CD14-positive monocyte (primary cell): ENCODE data around the gene JHY. TPM values are rescaled to one million over a fixed set of nuclear protein-coding genes. Genes with fewer than 3 reads are reported as not detected.

Source experiments
- DNase-seq, 3 donors: peaks; one replicate each; pipeline ENCODE4 v3.0.0-alpha.2; 2011 to 2022
- H2AFZ ChIP-seq: 2 replicates; pipeline ENCODE4 v1.6.0; 2012; ENCODE audit warnings: mild to moderate bottlenecking, low read depth, low read length, inconsistent platforms; ENCODE audit not compliant: insufficient read depth, poor library complexity, severe bottlenecking
- H3K27ac ChIP-seq, 2 donors: 1 replicate in 1 of 2; 2 replicates in 1 of 2; pipeline ENCODE4 v1.5.1; 2012 to 2013; ENCODE audit warnings: low read length in 2 of 2, control low read depth in 1 of 2, inconsistent platforms in 1 of 2, low read depth in 1 of 2, mild to moderate bottlenecking in 1 of 2
- H3K27me3 ChIP-seq, 2 donors: one replicate each; pipeline versions ENCODE4 v1.6.0 to v1.6.1; 2011 to 2013; ENCODE audit warnings: low read length in 2 of 2; ENCODE audit not compliant: control insufficient read depth in 2 of 2, insufficient read depth in 2 of 2
- H3K36me3 ChIP-seq, 2 donors: replicated peaks in 1 of 2; 1 replicate in 1 of 2; 2 replicates in 1 of 2; pipeline versions ENCODE4 v1.5.1 to v1.6.1; 2012 to 2013; ENCODE audit warnings: low read length in 2 of 2, control low read depth in 1 of 2, inconsistent platforms in 1 of 2, mild to moderate bottlenecking in 1 of 2; ENCODE audit not compliant: insufficient read depth in 2 of 2, control insufficient read depth in 1 of 2
- H3K4me1 ChIP-seq, 2 donors: 1 replicate in 1 of 2; 2 replicates in 1 of 2; pipeline versions ENCODE4 v1.5.1 to v1.6.1; 2012 to 2013; ENCODE audit warnings: low read length in 2 of 2, control low read depth in 1 of 2, inconsistent platforms in 1 of 2, mild to moderate bottlenecking in 1 of 2, moderate library complexity in 1 of 2; ENCODE audit not compliant: insufficient read depth in 2 of 2, control insufficient read depth in 1 of 2
- H3K4me2 ChIP-seq: replicated peaks from 2 replicates; pipeline ENCODE3; 2012; ENCODE audit warnings: low read length, moderate library complexity, mild to moderate bottlenecking; ENCODE audit not compliant: poor library complexity, severe bottlenecking; ENCODE audit errors: extremely low read depth
- H3K4me3 ChIP-seq, 3 experiments: fragments of 200-600 bp in 1 of 3; sonication (generic) in 1 of 3; replicated peaks in 1 of 3; 1 replicate in 2 of 3; 2 replicates in 1 of 3; pipeline ENCODE4 v1.5.1; 2011 to 2013; ENCODE audit warnings: low read length in 3 of 3, mild to moderate bottlenecking in 3 of 3, control low read depth in 2 of 3, low read depth in 2 of 3, inconsistent platforms in 1 of 3, moderate library complexity in 1 of 3
- H3K79me2 ChIP-seq: 2 replicates; pipeline ENCODE4 v1.6.0; 2012; ENCODE audit warnings: mild to moderate bottlenecking, control low read depth, inconsistent platforms, low read length, moderate library complexity; ENCODE audit not compliant: insufficient read depth
- H3K9ac ChIP-seq: 2 replicates; pipeline ENCODE4 v1.6.0; 2017; ENCODE audit warnings: low read length, mild to moderate bottlenecking; ENCODE audit not compliant: insufficient read depth, poor library complexity, severe bottlenecking
- H3K9me3 ChIP-seq, 2 donors: replicated peaks in 1 of 2; 1 replicate in 1 of 2; 2 replicates in 1 of 2; pipeline versions ENCODE4 v1.5.1 to v1.6.1; 2012 to 2013; ENCODE audit warnings: low read length in 2 of 2, control low read depth in 1 of 2; ENCODE audit not compliant: control insufficient read depth in 1 of 2, insufficient read depth in 1 of 2
- H4K20me1 ChIP-seq: 2 replicates; pipeline ENCODE4 v1.6.0; 2012; ENCODE audit warnings: mild to moderate bottlenecking, low read length, control low read depth, moderate library complexity; ENCODE audit not compliant: insufficient read depth
- H3K27ac Mint-ChIP-seq, 7 donors: one replicate each; pipeline ENCODE4 v1.8.0; 2020; ENCODE audit warnings: mild to moderate bottlenecking in 7 of 7, mixed read lengths in 7 of 7, moderate library complexity in 6 of 7, inconsistent platforms in 2 of 7
- H3K27me3 Mint-ChIP-seq, 3 donors: one replicate each; pipeline ENCODE4 v1.8.0; 2021 to 2022; ENCODE audit warnings: low read depth in 3 of 3, mild to moderate bottlenecking in 3 of 3, mixed read lengths in 3 of 3, moderate library complexity in 3 of 3, inconsistent platforms in 1 of 3
- H3K36me3 Mint-ChIP-seq, 2 donors: one replicate each; pipeline ENCODE4 v1.8.0; 2020; ENCODE audit warnings: mixed read lengths in 2 of 2, inconsistent platforms in 1 of 2, mild to moderate bottlenecking in 1 of 2
- H3K4me1 Mint-ChIP-seq: one replicate; pipeline ENCODE4 v1.8.0; 2020; ENCODE audit warnings: mild to moderate bottlenecking, mixed read lengths
- H3K4me3 Mint-ChIP-seq, 2 donors: one replicate each; pipeline ENCODE4 v1.8.0; 2020; ENCODE audit warnings: mild to moderate bottlenecking in 2 of 2, mixed read lengths in 2 of 2, moderate library complexity in 1 of 2
- H3K9me3 Mint-ChIP-seq, 7 donors: one replicate each; pipeline ENCODE4 v1.8.0; 2020 to 2022; ENCODE audit warnings: mixed read lengths in 7 of 7, mild to moderate bottlenecking in 6 of 7, moderate library complexity in 6 of 7, inconsistent platforms in 2 of 7
- WGBS: methylation state at CpG from one replicate; pipeline ENCODE4 v1.1.5; 2013; ENCODE audit warnings: missing lambda C conversion rate; ENCODE audit not compliant: insufficient coverage; 5-methylcytosine and 5-hydroxymethylcytosine counted together
- intact Hi-C, 2 donors: fragments of 100-400 bp; cut with micrococcal nuclease; formaldehyde crosslinking; loops; one replicate each; pipeline versions ENCODE4 v1.15.0 to v1.15.1; 2023
- polyA plus RNA-seq, 3 donors: library from polyadenylated mRNA; depleted of rRNA in 1 of 3; unstranded in 2 of 3; stranded (reverse) in 1 of 3; fragments of 300-500 nt in 2 of 3; fragments of >200 nt in 1 of 3; fragmentation: Illumina TruSeq in 2 of 3; gene quantifications; 1 replicate in 2 of 3; 2 replicates in 1 of 3; pipeline ENCODE4 v1.2.3, GENCODE V29; 2012 to 2021
- TF ChIP-seq, protein P1 (sequence below): fragments of 200-600 bp; IDR thresholded peaks from one replicate; pipeline ENCODE4 v1.8.0; 2022; ENCODE audit warnings: antibody characterized with exemption, mild to moderate bottlenecking

JHY gene
- polyA plus RNA-seq, 3 donors: 0.68 to 0.91 (median 0.89) TPM

- intact Hi-C loops: no loop called here
These were observed 20.4 kb downstream of the JHY start for GRCh38 chr11:122902951-122903350.

DNA sequence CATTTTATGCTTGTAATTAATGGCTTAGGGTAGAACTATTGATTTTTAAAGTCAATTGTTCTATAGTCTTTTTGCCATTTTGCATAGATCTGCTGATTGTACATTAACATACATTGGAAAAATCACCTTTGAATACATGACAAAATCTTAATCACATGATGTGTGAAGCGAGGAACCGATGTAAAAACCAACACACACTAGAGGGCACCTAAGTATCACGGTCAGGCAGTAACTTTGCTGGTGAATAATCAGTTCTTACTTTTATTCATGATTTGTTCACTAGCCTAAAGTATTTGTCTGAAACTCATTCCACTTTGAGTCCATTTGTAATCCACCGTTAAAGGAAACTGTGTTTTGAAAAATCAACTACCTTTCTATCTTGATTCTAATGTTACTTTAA, 28.2 kb downstream of the JHY start:
- Histone ChIP-seq H3K9ac (no peak overlapping the region), H3K4me3 (no peak overlapping the region), H3K27me3 (no peaks in the 10 kb centered on the region), H3K36me3 (no peaks in the 10 kb centered on the region), H3K27ac (no peak overlapping the region), H3K9me3 (no peaks in the 10 kb centered on the region), H4K20me1 (no peaks in the 10 kb centered on the region), H3K4me1 (no peaks in the 10 kb centered on the region), H3K4me2 (no peak overlapping the region), H2AFZ (no peak overlapping the region), H3K79me2 (no peaks in the 10 kb centered on the region)
- Mint-ChIP-seq H3K27ac (no peak overlapping the region), H3K4me1 (no peaks in the 10 kb centered on the region), H3K9me3 (no peaks in the 10 kb centered on the region), H3K4me3 (no peak overlapping the region), H3K36me3 (no peaks in the 10 kb centered on the region), H3K27me3 (peaks cover 0 to 2% (median 0%) of the 10 kb centered on the region in 3 donors)
- intact Hi-C loops: no loop called here
- no CpG with 5 or more reads among the region's 4 CpGs for WGBS
- DNase-seq: no peak
- TF ChIP-seq, protein P1, sequence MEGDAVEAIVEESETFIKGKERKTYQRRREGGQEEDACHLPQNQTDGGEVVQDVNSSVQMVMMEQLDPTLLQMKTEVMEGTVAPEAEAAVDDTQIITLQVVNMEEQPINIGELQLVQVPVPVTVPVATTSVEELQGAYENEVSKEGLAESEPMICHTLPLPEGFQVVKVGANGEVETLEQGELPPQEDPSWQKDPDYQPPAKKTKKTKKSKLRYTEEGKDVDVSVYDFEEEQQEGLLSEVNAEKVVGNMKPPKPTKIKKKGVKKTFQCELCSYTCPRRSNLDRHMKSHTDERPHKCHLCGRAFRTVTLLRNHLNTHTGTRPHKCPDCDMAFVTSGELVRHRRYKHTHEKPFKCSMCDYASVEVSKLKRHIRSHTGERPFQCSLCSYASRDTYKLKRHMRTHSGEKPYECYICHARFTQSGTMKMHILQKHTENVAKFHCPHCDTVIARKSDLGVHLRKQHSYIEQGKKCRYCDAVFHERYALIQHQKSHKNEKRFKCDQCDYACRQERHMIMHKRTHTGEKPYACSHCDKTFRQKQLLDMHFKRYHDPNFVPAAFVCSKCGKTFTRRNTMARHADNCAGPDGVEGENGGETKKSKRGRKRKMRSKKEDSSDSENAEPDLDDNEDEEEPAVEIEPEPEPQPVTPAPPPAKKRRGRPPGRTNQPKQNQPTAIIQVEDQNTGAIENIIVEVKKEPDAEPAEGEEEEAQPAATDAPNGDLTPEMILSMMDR: no peak

More at GRCh38 chr11:122902951-122903350, 20.4 kb downstream of the JHY start:
- H3K4me3 Mint-ChIP-seq: no peak overlapping the region
- peaks cover 0 to 1% (median 0%) of the 10 kb centered on the region in 7 donors for H3K9me3 Mint-ChIP-seq
- no peak overlapping the region for H2AFZ ChIP-seq
- TF ChIP-seq, protein P1: no peak
- H3K4me3 ChIP-seq: no peak overlapping the region
- no peaks in the 10 kb centered on the region for H3K4me1 ChIP-seq
- H3K27me3 ChIP-seq: no peaks in the 10 kb centered on the region
- no peak overlapping the region for H3K4me2 ChIP-seq
- H3K36me3 ChIP-seq: no peaks in the 10 kb centered on the region
- no peak overlapping the region for H3K9ac ChIP-seq
- WGBS: no CpG with 5 or more reads among the region's 4 CpGs
- H3K36me3 Mint-ChIP-seq: no peaks in the 10 kb centered on the region
- H3K79me2 ChIP-seq: no peaks in the 10 kb centered on the region
- no peaks in the 10 kb centered on the region for H4K20me1 ChIP-seq
- no peaks in the 10 kb centered on the region for H3K9me3 ChIP-seq
- DNase-seq: no peak
- no peak overlapping the region for H3K27ac Mint-ChIP-seq
- H3K4me1 Mint-ChIP-seq: no peaks in the 10 kb centered on the region
- H3K27ac ChIP-seq: no peak overlapping the region
- no peaks in the 10 kb centered on the region for H3K27me3 Mint-ChIP-seq
